Prostate gland (tissue), 2 donors: ENCODE data around the gene VAMP4. TPM values are rescaled to one million over a fixed set of nuclear protein-coding genes. Genes with fewer than 3 reads are reported as not detected.

Experiments
- DNase-seq: peaks from one replicate; pipeline ENCODE4 v3.0.0-alpha.2; 2019; ENCODE audit warnings: low spot score
- H3K27ac ChIP-seq, 2 donors: fragments of 200-600 bp; sonication (generic); 2 replicates each; pipeline ENCODE4 v1.5.1; 2017 to 2019
- H3K27me3 ChIP-seq: fragments of 200-600 bp; sonication (generic); replicated peaks from 2 replicates; pipeline ENCODE4 v1.5.1; 2019; ENCODE audit not compliant: insufficient read depth
- H3K36me3 ChIP-seq, 2 donors: fragments of 200-600 bp; sonication (generic); 1 replicate in 1 of 2; 2 replicates in 1 of 2; pipeline versions ENCODE4 v1.5.1 to v1.8.1; 2017 to 2019
- H3K4me1 ChIP-seq: fragments of 200-600 bp; sonication (generic); replicated peaks from 2 replicates; pipeline ENCODE4 v1.5.1; 2019
- H3K4me3 ChIP-seq, 2 donors: fragments of 200-600 bp; sonication (generic); 2 replicates each; pipeline ENCODE4 v1.5.1; 2017 to 2019
- H3K9me3 ChIP-seq: fragments of 200-600 bp; sonication (generic); 2 replicates; pipeline ENCODE4 v1.5.1; 2017
- POLR2A ChIP-seq: fragments of 450-650 bp; IDR thresholded peaks from one replicate; pipeline ENCODE4 v1.6.1; 2016; ENCODE audit warnings: antibody characterized with exemption, mild to moderate bottlenecking
- POLR2AphosphoS5 ChIP-seq: sonication (generic); formaldehyde crosslinking; IDR thresholded peaks from one replicate; pipeline ENCODE4 v1.6.1; 2017; ENCODE audit warnings: antibody characterized with exemption
- WGBS: methylation state at CpG from one replicate; pipeline ENCODE4 v1.1.5; 2018; 5-methylcytosine and 5-hydroxymethylcytosine counted together
- intact Hi-C: fragments of 100-400 bp; cut with DNase I; formaldehyde crosslinking; loops from one replicate; pipeline ENCODE4 v1.14.2; 2022
- total RNA-seq, 2 donors: library from RNA; depleted of rRNA; stranded (reverse); fragments of >200 nt; gene quantifications; one replicate each; pipeline ENCODE4 v1.1.0, GENCODE V29; 2016
- TF ChIP-seq, protein P1 (sequence below), 4 experiments: fragments of 200-600 bp in 2 of 4; fragments of 450-650 bp in 2 of 4; sonication (generic) in 2 of 4; IDR thresholded peaks; 1 replicate in 3 of 4; 2 replicates in 1 of 4; pipeline ENCODE4 v1.5.1; 2016 to 2019; ENCODE audit warnings: antibody characterized with exemption in 4 of 4, mild to moderate bottlenecking in 2 of 4, moderate library complexity in 2 of 4

The VAMP4 gene
- total RNA-seq, 2 donors from 2014 or later = 8.2 to 17.2 TPM

DNA sequence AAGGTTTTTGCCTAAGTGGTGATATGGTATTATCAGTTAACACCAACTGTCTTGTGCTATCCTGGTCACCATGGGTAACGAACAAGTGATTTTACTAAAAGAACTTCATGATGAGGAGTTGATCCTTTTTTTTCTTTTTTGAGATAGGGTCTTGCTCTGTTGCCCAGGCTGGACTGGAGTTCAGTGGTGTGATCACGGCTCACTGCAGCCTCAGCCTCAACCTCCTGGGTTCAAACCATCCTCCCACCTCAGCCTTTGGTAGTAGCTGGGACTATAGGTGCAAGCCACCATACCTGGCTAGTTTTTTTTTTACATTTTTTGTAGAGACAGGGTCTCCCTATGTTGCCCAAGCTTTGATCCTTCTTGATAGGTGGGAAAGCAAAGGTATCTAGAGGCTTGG lies 44.7 kb upstream of the VAMP4 start:
- Histone ChIP-seq H3K36me3 (peaks cover 0 to 6% of the 10 kb centered on the region in 2 donors), H3K4me1 (peaks cover 14% of the 10 kb centered on the region), H3K4me3 (no peak overlapping the region), H3K27me3 (no peaks in the 10 kb centered on the region), H3K9me3 (no peaks in the 10 kb centered on the region), H3K27ac (no peak overlapping the region)
- WGBS = 100% methylated on average over 2 of the region's 2 CpGs
- DNase-seq = no peak
- TF ChIP-seq POLR2AphosphoS5 (no peak), POLR2A (no peak)
- TF ChIP-seq, protein P1, sequence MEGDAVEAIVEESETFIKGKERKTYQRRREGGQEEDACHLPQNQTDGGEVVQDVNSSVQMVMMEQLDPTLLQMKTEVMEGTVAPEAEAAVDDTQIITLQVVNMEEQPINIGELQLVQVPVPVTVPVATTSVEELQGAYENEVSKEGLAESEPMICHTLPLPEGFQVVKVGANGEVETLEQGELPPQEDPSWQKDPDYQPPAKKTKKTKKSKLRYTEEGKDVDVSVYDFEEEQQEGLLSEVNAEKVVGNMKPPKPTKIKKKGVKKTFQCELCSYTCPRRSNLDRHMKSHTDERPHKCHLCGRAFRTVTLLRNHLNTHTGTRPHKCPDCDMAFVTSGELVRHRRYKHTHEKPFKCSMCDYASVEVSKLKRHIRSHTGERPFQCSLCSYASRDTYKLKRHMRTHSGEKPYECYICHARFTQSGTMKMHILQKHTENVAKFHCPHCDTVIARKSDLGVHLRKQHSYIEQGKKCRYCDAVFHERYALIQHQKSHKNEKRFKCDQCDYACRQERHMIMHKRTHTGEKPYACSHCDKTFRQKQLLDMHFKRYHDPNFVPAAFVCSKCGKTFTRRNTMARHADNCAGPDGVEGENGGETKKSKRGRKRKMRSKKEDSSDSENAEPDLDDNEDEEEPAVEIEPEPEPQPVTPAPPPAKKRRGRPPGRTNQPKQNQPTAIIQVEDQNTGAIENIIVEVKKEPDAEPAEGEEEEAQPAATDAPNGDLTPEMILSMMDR (IDR thresholded peaks at IDR 0.05) = no peak
- intact Hi-C loops = no loop called here

DNA sequence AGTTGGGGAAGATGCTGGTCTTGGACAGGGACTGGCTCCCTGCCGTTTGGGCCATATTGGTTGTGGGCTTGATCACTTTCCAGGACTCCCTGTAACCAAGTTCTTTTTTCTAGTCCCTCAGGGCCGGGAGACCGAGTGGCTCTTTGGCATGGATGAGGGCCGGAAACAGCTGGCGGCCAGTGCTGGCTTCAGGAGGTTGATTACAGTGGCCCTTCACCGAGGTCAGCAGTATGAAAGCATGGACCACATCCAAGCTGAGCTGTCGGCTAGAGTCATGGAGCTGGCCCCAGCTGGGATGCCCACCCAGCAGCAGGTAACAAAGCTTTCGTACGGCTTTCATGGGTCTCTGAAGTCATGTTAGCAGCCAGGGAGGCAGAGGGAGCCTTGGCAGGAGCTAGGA lies 43.9 kb upstream of the VAMP4 start:
- intact Hi-C loops = no loop called here
- Histone ChIP-seq H3K27ac (no peak overlapping the region), H3K36me3 (peaks cover 0 to 6% of the 10 kb centered on the region in 2 donors), H3K27me3 (no peaks in the 10 kb centered on the region), H3K4me3 (no peak overlapping the region), H3K4me1 (peaks cover 14% of the 10 kb centered on the region), H3K9me3 (no peaks in the 10 kb centered on the region)
- DNase-seq = no peak
- 92% methylated on average over 9 of the region's 9 CpGs for WGBS
- TF ChIP-seq, protein P1 (IDR thresholded peaks at IDR 0.05) = no peak
- TF ChIP-seq POLR2A (no peak), POLR2AphosphoS5 (no peak)

DNA sequence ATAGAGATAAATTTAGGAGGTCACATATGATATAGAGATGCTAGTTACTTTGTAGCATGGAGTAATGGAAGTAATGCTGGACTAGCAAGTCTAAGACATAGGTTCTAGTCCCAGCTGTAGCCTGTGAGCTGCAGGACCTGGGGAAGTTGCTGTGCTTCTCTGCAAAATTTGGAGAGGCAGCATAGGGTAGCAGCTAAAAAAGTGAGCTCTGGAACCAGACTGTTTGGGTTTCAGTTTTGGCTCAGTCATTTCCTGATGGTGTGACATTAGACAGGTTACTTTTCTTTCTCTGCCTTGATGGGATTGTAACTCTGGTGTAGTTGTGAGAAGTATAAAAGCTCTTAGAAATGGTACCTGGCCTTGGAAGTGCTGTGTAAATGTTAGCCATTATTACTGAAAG lies 42.9 kb upstream of the VAMP4 start:
- TF ChIP-seq POLR2AphosphoS5 (no peak), POLR2A (no peak)
- TF ChIP-seq, protein P1 (IDR thresholded peaks at IDR 0.05) = no peak
- H3K4me1 ChIP-seq = peaks cover 14% of the 10 kb centered on the region

DNA sequence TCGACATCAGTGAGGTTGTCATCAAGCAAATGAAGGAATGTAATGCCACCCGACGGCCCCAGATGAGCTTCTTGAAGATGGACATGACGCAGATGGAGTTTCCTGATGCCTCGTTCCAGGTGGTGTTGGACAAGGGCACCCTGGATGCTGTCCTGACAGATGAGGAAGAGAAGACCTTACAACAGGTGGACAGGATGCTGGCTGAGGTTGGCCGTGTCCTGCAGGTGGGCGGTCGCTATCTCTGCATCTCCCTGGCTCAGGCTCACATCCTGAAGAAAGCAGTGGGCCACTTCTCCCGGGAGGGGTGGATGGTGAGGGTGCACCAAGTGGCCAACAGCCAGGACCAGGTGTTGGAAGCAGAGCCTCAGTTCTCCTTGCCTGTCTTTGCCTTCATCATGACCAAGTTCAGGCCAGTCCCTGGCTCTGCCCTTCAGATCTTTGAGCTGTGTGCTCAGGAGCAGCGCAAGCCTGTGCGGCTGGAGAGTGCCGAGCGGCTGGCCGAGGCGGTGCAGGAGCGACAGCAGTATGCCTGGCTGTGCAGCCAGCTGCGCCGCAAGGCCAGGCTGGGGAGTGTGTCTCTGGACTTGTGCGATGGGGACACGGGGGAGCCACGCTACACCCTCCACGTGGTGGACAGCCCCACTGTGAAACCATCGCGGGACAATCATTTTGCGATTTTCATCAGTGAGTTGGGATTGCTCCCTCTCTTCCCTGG lies 42.1 kb upstream of the VAMP4 start:
- Histone ChIP-seq H3K9me3 (no peaks in the 10 kb centered on the region), H3K27me3 (no peaks in the 10 kb centered on the region), H3K4me3 (no peak overlapping the region), H3K27ac (no peak overlapping the region), H3K4me1 (peaks cover 14% of the 10 kb centered on the region), H3K36me3 (peaks cover 0 to 6% of the 10 kb centered on the region in 2 donors)
- intact Hi-C loops = loop anchor here (5.0 kb wide), 1 partner anchor 297 kb away; the partner anchor contains the start of gene PRRC2C
- no peak for DNase-seq
- no peak for TF ChIP-seq POLR2AphosphoS5
- TF ChIP-seq, protein P1 (IDR thresholded peaks at IDR 0.05) = no peak
- TF ChIP-seq POLR2A = no peak
- 90% methylated on average over 25 of the region's 25 CpGs for WGBS

More for the DNA sequence above, 42.9 kb upstream of the VAMP4 start:
- Histone ChIP-seq H3K9me3 (no peaks in the 10 kb centered on the region), H3K27me3 (no peaks in the 10 kb centered on the region), H3K4me3 (no peak overlapping the region), H3K36me3 (peaks cover 0 to 6% of the 10 kb centered on the region in 2 donors), H3K27ac (no peak overlapping the region)
- no peak for DNase-seq
- intact Hi-C loops = loop anchor here (5.0 kb wide), 1 partner anchor 297 kb away; the partner anchor contains the start of gene PRRC2C
